Measurements from ENCODE around the gene EFNA5.

EFNA5 gene

DNA sequence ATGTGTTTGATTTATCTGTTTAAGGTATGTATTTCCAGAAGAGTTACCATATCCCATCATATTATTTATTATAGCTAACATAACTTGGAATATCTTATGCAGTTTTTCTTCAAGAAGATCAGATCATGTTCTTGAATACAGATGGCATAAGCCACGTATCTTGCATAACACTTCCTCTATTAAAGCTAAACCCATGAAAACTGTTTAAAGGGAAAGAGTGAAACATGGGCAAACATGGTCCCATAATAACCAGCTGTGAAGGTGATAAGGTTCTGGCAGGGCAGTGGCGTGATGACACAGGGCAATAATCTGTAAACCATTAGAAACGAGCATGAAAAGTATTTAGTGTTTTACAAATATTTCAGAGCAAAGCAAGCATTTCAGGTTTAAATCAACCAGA, 34.2 kb downstream of the EFNA5 start:
- no peak for DNase-seq

DNA sequence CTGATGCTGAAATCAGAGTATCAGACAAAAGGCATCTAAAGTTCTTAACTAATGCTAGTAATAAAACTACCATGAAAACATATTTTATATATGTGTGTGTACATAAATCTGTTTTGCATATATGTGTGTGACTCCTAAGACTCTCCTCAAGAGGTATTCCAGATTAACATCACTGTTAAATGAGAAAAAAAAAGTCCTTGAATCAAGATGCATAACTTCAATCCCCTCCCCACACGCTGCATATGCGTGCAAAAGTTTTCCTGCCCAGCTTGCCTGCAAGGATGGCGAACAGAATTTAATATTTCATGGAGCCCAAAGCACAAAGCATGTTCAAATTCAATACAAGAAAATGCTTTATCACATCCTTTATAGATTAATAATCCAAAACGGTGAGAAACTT, 34.7 kb downstream of the EFNA5 start:
- DNase-seq, result no peak

DNA sequence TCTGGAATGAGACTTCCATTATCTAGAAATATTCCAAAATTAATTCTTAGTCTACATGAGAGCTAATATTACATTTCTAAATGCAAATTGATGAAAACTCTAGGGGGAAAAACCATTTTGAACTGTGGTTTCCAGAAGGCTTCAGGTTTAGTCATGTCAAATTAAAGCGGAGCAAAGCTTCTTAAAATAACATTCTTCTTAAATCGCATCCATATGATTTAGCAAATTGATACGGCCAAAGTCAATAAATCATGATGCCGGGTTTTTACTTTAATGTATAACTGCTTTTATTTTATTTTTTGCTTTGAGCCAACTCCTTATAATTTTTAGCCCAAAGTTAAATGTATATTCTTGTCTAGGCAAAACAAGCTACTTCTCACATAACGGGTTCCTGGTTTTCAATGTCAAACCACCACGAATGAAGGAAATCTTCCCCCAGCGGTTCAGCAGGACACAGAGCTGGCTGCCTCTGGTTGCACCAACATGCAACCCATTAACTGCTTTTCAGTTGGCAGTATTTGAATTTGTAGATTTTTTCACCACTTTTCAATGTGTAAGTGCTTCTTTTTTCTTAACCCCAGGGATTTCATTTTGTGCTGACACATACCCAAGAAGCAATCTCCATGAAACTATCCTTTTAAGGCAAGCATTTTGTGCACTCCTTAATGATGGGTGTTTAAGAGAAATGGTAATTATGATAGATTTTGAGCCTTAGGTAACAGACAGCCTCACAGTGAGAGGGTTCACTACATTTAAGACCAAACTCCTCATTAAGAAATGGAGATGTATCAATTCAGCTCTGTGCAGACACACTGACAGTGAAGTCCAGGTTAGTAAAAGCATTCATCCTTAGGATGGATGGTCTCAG, 35.5 kb downstream of the EFNA5 start:
- DNase-seq, result no peak

DNA sequence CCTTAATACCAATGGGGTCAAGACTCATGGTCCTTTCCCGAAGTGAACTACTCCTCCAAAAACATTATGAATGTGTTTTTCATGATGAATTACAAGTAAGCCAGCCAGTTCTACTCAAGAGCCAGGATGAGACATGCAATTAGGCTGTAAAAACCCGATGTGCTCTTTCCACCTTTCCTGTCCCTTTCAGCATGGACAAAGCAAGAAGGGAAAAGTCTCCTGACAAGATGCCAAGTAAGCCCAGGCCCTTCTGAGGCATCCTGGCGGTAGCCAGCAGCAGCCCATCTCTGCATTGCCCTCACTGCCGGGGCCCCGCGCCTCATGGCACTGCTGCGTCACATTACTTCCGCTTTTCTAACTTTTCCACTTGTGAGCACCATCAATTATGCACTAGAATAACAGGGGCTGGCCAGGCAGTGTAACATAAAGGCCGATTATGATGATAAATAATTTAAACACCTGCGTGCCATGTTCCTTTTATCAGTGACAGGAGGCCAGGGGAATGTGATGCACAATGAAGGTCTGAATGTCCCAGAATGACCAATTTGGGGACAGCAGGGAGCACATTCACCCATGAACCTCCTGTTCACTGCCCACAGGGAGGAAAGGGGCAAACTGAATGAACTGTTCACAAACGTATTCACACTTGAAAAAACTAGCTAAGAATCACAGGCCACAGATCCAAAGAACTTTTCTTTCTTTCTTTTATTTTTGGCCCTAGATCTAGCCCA, 37.4 kb downstream of the EFNA5 start:
- DNase-seq, result no peak

DNA sequence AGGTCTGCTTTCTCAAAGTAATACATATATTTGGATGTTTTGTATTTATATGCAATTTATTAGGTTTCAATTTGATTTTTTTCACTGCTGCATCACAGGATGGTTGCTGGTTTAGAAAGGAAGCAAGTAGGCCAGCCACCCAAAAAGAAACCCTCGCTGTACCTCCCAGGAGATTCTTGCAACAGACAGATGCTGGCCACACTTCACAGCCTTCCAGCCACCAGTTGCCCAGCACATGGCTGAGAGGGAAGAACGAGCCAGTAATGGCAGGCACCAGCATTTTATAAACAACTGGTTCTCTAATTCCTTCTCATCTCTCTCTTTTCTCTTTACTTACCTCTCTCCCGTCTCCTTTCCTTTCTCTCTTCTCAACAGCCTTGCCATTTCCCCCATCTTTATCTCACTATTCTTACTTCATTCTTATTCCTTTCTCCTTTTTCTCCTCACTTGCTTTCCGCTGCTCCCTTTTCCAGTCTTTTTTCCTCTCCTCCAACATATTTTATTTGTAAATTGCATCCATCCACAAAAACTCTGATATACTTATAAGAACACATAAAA, 38.9 kb downstream of the EFNA5 start:
- no peak for DNase-seq

DNA sequence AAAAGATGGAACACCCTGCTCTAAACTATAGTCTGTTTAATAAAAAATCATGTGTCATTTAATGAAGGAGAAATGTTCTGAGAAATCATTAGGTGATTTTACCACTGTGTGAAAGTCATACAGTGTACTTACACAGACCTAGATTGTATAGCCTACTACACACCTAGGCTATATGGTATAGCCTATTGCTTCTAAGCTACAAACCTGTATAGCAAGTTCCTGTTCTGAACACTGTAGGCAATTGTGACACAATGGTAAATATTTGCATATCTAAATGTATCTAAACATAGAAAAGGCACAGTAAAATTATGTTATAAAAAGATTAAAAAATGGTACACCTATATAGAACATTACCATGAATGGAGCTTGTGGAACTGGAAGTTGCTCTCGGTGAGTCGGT, 40.6 kb downstream of the EFNA5 start:
- no peak for DNase-seq

DNA sequence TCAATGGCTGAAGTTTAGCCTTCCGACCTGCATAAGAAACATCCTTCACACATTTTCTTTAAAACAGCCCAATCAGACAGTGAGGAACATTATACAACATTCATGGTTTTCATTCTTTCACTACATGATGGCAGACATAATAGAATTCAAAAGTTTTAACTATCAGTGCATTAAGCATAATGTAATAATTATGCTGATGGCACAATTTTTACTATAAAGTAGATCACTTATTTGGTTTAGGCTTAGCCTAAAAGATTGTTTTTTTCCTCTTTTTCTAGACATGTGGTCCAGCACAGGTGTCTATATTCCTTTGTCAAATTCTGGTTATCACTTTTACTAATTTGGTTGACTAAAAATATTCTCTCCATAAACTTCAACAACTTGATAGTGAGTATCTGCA, 46.5 kb downstream of the EFNA5 start:
- DNase-seq, result no peak

DNA sequence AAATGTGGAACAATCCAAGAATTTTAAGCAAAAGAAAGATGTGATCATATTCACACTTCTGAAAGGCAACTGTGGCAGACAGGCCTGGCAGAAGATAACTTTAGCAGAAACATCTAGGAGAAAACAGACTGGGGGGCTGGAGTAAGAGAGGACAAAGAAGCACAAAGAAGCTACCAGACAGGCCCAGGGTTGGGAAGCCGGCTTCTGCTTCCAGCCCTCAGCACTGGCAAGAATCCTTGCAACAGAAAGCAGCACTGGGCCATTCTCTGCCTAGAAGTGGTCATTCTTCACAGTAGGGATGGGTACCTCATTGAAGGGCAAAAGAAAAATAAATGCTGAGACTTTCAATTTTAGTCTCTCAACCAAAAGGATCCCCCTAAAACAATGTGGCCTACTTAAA, 49.6 kb downstream of the EFNA5 start:
- no peak for DNase-seq

DNA sequence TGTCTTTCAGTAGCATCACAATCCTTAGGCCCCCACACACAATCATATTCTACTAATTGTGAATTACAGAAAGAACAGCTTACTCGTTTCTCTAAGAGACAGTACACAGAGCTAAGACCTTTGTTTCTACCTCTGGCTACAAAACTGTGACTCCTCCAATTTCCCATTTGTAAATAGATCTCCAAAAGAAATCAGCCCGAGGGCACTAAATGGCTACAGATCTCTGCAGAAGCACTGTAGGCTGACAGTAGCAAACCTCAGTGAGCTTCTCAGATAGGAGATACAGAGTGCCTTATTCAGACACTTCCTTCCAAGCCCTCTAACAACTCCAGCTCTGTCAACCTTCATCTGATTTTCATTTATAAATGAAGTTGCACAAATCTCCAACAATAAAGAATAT, 51.0 kb downstream of the EFNA5 start:
- DNase-seq, result no peak

DNA sequence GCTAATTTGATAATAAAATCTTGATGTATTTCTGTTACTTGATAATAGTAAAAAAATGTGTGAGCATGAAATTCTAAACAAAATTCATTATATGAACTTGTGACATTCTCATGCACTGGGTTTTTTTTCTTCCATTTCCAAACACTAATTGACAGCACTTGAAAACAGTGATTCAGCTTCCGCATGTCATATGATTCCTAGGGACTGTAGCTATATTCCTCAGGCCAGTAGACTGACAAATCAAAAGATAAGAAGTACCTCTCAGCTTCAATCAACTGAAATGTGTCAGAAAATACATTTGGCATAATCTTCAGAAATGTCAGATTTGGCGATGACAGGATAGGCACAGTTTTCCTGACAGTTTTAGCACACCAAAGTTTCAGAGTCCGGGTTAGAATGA, 52.5 kb downstream of the EFNA5 start:
- no peak for DNase-seq

DNA sequence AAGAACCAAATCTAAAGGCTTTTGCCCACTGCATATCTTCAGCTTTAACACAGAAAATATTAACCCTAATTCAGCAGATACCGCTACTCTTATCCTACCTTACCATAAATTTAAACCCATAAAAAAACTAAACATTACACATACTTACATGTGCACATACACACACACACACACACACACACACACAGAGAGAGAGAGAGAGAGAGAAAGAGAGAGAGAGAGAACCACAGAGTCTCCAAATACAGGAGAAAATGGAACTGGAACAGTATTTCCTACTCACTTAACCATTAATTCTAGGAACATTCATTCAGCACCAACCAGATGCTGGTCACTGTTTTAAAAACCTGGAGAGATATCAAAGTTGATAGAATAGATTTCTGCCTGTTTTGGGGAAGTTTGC, 53.7 kb downstream of the EFNA5 start:
- DNase-seq, result no peak

DNA sequence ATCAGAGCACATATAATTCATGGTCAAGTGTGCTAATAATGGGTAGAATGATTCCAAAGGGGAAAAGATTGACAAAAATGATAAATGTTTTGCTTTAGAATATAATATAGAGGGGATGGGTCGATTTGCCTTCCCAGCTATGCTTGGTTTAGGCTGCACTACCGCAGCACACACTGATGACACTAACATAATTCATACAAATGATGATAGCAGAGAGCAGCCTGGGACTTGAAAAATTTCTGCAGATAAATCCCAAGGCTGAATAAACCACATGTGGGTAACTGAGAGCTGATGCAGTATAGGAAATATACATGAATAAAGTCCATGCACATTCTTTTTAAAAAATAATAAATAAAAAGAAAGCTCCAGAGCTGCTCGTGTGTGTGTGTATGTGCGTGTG, 54.5 kb downstream of the EFNA5 start:
- DNase-seq, result no peak

DNA sequence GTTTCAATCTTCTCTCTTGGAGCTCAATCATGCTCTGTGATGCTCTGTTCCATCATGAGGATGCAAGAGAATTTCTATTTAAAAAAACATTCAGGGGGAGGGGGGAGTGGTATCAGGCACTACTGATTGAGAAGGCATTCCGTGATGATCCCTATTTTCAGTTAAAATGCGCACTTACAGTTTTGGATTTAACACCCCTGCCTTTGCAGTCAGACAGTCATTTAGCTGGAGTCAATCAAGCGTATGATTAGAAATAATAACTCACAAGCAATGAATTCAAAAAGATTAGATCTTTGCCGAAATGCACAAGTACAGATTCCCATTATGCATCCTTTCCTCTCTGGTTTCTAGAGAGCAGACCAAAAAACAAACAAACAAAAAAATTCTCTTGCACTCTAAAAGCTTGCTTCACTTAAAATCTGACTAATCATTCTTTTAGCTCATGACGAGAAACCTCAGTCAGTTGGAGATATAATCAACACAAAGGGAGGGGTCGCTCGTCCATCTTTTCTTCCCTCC, 55.4 kb downstream of the EFNA5 start:
- no peak for DNase-seq

DNA sequence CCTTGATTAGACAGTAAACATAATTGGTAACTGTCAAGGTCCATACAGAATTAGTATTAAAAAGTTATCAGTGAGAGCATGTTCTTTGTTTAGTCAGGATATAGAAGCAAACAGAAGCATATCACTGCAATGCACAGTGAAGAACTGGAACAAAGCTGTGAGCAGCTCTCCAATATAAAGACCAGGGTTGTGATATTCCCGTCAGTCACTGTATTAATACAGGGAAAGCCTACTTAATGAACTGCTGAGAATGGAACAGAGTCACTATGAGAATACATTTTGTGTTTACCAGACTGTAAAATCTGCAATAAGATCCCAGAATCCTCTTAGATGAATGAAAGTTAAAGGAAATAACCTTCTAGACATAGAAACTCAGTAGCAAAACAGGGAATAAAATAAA, 58.2 kb downstream of the EFNA5 start:
- DNase-seq, result no peak

DNA sequence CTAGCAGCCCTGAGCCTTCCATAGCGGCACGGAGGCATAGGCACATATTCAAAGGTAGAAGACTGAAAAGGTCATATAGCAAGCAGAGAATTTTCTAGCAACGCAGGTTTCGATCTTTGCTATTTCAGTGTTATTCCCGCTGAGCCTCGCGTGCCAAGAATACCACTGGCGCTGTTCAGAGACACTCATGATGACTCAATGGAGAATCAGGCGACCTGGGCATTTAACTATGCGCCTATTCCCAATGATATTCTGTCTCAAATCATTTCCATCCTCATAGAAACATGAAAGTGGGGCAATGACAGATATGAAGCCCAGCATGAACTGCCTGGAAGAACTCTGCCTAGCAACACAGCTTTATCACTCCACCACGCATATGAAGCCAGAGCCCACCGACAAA, 59.9 kb downstream of the EFNA5 start:
- DNase-seq, result no peak

DNA sequence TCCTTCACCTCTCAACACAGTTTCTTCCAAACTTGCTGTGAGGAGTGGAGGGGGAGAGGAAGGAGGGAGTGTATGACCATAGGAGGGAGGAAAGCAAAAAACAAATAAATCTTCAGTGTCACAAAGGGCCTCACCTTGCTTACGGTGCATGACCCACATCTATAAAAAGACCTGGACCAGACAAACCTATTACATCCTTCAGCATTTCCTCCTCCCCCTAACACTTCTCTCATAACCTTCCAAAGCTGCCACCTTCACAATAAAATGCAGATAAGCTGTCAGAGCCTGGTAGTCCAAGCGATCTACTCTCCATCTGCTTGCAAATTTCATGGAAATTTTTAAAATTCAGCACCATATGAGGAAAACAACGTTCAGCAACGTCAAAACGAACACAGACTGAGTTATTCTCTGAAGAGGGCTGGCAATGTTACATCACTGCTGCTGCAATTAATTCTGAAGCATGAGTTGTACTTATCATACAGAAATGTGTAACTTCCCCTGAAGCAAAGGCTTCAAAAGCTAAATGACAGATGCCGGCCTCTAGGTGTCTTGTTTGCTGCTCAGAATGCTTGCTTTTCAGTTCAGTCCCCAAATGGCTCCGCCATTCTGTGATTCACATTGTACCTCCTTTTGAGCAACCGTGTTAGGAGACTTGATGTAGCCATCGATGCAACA, 62.9 kb downstream of the EFNA5 start:
- no peak for DNase-seq

DNA sequence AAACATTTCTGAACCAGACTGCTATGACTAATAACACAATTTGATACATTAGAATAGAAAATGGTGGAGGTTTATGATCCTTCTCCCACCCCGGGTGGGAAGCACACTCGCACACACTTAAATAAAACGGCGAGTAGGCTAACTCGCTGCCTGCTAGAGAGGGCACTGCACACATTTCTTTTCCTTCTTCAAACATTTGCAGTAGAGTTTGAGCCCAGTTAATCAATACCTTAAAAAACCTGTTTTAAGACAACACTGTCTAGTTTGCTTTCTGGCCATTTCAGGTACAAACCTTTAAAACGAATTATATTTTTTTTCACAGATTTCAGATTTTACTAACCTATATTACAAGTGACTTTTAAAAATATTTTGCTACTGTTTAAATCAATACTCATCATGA, 63.5 kb downstream of the EFNA5 start:
- DNase-seq, result no peak

DNA sequence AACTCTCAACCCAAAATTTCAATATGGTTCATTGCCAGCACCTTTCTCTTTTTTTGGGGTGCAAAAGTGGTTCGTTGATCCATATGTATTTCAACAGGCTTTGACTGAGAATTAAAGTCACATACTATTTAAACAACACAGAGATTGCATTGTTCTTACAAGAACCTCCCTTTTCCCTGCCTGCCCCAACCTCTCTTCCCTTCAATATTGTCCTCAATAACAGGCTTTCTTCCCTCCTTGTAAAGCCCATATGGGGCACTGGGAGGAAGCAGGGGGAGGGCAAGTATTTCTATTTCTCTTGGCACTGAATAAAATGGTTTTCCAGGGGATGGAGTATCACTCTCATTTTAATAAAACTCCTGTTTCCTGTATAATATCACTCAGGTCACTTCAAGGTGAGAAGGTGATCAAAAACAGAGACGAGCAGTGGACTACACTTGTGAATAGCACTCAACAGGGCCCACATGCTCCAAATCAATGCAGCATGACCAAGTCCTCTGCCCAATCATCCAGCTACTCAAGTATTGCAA, 65.1 kb downstream of the EFNA5 start:
- DNase-seq, result no peak

DNA sequence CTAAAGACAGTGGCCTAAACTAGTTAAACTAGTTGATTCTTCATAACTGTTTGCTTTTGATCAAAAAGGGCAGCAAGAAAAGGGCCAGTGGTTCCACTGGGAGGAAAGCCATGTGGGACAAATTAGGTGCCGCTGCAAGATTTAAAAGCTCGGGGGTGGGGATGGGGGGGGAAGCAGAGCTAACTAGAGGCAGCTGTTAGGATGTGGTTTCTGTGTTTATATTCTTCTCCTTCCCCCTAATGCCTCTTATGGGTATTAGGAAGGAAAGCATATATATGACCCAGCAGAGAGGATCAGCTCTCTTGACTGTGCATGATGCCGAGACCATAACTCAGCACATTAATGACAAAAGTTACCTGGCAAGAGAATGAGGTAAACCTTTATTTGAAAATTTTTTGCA, 65.7 kb downstream of the EFNA5 start:
- DNase-seq, result no peak

DNA sequence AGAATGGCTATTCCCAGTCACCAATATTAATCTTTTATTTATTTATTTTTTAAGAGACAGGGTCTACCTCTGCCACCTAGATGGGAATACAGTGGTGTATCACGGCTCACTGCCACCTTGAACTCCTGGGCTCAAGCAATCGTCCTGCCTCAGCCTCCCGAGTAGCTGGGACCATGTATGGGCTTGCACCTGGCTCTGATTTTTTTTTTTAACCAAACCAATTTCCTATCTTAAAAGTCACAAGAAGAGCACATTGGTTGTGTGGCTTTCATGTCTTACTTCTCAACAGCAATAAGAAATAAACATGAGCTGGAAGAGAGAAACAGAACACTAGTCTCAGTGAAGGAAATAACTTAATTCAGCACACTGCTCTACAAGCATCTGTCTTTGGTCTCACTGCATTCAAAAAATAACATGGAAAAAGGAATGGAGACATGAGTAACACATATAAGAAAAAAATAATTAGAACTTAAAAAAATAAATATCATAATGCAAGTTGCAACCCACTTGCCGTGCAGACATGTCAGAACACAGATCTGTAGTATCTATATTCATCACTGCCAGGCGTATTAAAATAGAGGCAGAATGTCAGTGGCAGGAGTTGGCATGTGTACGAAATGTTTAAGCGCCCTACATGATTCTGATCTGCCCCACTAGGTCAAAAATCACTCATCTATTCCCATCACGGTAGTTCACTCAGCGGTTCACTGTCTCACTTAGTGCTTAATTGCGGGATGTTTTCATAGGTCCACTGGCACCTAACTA, 66.4 kb downstream of the EFNA5 start:
- DNase-seq, result no peak

DNA sequence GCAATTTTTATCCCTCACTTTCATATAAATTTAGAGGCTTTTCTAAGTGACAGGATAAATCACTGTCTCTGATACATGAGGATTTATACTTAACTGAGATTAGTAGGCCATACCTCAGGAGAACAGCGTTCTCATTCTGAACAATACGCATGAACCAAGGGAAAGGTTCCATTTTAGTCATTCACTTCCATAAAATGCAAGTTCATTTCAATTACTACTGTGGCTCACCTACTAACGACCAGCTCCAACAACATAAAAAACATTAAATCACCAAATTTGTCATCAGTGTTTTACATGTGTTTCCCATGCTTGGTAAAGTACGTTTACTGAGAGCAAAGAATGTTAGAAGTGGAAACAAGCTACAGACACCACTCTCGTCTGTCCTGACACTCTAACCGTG, 67.4 kb downstream of the EFNA5 start:
- DNase-seq, result no peak

DNA sequence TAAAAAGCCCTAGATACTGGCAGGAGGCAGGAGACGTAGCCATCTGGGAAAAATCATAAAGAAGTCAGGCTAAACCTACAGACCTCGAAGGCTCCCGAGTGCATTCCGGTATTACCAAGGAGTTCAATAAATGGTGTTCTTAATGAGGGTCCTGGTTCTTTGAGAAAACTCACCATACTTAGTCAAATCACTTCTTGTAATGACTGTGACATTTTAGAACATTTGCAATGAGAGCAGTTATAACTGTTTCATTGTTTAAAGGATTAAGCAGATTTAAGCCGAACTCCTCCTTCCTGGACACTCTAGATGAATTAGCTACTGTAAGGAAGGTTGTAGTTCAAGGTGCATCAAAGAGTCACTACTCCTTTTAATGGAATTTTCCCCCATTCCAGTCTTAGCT, 67.8 kb downstream of the EFNA5 start:
- no peak for DNase-seq

All from NCI-H1436 treated with DMSO at 0.1 percent for 48 hours (cell line).